NCI-H2107 (cell line): Measurements from ENCODE around the gene MASP1.
A peak's percentile ranks its signal among the peaks of the same experiment; 100 is the strongest.
"Not testable (repeated sequence)": the region's sequence is repeated elsewhere in the genome, so short reads cannot be mapped to it uniquely, and the experiment has no call there.

Experiments used
- DNase-seq: peaks from one replicate; lab custom pipeline; 2025; lab: John Stamatoyannopoulos, UW

The MASP1 gene

DNA sequence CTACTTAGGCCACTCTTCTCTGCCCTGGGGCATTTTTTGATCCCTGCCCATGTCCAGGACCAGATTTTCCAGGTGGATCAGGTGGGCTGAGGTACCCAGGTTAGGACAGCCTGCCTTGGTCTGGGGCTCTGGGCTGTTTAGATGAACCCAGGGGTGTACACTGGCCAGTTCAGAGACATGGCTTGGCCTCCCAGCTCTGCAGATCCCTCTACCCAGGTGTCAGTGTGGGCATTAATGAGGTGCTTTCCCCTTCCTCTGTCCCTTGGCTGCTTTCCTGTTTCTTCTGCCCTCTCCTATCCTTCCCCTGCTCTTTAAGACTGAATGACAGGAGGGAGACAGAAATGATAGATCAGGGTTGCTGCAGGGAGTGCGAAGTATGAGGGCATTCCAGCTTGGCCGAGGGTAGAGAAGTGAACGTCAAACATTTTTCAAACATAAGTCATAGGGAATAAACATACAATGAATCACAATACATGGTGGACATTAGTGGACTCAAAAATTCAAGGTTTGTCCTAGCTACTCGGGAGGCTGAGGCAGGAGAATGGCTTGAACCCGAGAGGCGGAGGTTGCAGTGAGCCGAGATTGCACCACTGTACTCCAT is 63.8 kb downstream of the MASP1 start:
- no peak for DNase-seq

DNA sequence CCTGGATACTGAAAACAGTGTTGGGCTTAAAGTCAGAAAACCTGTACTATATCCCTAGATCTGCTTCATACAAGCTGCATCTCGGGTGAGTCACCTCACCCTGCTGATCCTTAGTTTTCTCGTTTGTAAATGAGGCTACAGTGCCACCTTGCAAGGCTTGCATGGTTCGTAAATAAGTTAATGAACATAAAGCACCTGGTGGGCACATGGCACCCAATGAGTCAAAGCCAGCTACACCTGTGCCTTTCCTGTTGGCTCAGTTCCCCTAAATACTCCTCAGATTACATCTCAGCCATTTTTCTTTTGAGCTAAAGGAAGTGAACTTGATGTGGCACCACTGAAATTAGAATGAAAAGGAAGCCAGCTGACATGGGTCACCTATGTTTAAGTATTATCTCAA is 67.7 kb downstream of the MASP1 start:
- peak; percentile 35 for DNase-seq

DNA sequence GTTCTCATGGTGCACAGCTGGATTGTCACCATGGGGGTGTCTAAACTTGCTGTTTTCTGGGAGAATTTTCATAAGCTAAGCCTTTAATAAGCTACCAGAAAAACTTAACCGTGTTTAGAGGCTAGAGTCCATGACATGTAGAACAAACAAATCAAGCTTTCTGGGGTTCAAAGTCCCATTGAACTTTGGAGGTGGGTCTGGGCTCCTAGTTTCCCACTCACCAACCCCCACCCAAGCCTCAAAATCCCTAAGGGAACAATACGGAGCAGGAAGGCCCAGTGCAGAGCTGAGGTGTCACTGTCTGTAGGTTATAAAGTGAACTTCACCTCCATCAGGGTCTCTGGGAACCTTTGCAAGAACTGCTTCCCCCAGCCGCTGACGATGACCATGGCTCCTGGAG is 68.7 kb downstream of the MASP1 start:
- DNase-seq: no peak

DNA sequence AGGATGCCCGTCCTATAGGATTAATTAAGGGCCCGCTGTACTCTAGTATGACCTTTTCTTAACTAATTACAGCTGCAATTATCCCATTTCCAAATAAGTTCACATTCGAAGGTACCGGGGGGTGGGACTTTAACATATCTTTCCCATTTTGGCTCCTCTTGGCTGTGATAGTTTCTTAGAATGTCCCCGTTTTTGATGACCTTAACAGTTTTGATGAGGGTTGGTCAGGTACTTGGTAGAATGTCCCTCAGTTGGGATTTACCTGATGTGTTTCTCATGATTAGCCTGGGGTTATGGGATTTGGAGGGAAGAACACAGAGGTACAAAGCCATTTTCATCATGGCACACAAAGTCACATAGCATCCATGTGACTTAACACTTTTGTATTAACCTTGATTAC is 76.1 kb downstream of the MASP1 start:
- DNase-seq: no peak

DNA sequence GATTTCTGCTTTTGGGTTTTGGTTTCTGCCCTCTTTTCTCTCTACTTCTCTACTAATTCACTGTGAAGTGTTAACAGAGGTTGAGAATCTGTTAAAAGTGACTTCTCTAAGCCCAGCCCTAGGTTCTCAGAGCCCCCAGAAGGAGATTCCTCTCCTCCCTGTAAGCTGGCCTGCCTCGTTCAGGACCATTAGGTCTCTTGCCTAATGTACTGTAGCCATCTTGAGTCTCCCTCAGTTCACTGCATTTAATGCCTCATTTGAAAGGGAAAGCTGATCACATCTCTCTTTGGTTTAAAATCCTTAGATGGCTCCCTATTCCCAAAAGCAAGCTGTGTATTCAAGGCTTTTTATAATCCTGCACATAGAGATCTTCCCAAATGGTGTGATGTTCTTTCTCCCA is 77.9 kb downstream of the MASP1 start:
- DNase-seq: no peak

DNA sequence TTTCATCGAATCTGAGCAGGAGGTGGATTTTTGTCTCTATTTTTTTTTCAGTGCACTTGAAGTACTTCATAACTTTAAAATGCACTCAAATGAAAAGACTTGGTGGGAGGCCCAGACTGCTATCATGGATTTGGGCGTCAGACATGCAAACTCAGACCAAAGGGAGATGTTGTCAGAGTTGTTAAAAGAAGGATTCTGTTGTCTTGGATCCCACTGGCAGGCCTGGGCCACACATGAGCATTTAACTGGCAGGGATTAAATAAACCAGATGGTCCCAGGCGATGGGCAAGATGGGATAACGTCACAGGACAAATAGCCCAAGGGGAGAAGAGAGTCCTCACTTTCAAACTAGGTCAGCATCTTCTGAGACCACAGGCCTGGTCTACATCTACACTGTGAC is 78.8 kb downstream of the MASP1 start:
- DNase-seq: no peak

DNA sequence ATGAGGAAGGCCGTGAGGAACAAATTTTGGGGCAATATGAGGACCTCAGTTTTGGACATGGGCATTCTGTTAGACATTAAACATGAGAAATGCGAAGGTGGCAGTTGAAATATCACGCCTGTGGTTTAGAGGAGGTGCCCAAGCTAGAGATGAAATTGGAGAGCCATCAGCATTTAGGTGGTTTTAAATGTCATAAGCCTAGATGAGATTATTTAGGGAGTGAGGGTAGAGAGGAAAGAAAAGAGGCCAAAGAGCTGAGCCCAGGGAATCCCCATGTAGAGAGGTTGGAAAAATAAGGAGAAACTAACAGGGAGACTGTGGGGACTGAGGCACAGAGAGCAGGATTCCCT is 79.4 kb downstream of the MASP1 start:
- DNase-seq: no peak

DNA sequence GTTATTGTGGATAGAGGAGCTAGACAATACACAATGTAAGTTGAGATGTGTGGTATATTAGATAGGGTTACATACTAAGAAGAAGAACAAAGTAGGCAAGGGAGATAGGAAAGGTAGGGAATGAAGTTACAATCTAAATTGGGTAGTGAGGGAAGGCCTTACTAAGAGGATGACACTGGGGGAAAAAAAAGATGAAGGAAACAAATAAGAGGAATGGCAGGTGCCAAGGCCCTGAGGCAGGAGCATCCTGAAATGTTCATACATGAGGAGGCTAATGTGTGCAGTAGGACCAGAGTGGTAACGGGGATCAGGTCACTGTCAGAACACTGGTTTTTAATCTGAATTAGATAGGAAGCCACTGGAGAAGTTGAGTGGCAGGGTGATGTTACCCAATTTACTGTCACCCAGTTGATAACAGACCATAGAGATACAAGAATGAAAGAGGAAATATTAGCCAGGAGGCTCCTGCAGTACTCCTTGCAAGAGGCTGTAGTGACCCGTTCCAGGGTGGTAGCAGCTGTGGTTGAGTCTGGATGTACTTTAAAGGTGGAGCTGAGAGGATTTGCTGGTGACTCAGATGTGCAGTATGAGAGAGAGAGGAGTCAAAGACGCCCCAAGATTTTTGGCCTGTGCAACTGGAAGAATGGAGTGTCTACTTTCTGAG is 79.9 kb downstream of the MASP1 start:
- no peak for DNase-seq

DNA sequence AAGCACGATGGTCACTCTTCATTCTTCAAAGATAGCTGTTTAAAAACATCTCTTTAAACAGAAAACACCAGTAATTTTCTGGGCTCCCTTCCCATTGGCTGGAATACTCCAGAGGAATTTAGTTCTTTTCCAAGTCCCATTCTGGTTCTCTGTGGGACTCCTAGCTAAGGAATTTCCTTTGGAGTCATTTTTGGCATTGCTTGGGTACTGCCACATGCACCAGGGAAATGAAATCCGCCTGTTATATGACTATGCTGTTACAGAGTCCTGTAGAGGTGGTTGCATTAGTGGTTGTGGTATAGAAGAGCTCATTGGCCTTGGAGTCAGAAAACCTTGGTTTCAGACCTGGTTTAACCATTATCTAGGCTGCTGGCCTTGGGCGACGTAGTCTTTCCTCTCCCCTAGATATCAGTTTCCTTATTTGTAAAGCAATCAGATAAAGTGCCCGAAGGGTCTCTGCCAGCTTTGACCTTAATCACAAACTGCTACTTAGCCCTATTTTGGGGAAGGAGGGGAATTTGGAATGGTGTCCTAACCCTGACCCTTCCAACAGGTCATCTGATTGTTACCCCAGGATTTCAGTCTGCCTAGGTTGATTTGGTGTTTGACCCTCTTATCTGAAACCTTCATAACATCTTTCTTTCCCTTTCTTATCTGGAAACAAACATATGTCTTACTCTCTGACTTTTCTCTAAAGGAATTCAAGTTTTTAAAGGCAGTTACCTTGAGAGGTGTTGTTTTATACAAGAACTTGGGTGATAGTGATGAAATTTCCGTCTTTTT is 80.8 kb downstream of the MASP1 start:
- DNase-seq: no peak

DNA sequence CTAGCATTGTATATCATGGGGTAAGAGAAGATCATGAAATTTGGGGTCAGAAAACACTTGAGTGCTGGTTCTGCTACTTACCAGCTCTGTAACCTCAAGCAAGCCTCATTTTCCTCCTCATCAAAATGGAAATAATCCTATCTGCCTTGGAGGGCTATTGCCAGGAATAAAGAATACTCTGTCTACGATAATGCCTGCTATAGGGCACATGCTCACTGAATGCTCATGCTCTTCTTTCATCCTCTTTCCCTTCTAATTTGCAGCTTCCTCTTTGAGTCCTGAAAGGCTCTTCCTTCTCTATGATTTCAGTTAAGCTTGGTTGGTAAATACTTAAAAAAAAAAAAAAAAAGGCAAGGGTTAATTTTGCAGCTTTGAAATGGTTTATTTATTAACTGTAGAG is 81.4 kb downstream of the MASP1 start:
- no peak for DNase-seq

DNA sequence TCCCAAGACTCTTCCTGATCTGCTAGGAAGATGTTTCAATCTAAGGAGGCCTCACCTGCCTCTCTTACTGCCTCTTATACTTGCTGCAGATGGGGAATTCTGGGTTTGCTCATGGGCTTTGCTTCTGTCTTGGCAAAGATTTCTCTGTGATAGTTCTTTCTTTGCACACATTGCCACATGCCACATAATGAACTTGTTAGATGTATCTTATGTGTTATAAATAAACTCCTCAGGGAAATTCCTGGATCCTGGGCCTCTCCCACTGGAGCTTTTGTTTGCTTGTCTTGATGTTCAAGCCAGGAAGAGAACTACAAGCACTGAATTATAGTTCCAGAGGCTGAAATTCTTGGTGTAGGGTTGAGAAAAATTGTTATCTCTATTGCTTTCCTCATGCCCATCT is 82.0 kb downstream of the MASP1 start:
- no peak for DNase-seq

DNA sequence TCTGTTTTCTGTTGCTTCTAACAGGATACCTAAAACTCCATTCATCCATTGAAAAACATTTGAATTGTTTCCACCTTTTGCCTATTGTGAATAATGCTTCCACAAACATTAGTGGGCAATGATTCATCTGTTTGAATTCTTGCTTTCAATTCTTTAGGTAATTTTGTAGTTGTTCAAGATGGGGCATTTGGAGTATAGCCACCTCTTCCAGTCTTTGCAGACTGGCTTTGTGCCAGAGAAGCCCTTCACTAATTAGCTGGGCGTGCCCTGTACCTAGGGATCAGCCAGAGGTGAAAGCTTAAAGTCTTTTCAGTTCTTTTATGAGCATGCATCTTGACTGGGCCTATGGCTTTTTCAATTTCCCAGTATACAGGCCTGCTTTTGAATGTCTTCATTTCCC is 83.4 kb downstream of the MASP1 start:
- no peak for DNase-seq

DNA sequence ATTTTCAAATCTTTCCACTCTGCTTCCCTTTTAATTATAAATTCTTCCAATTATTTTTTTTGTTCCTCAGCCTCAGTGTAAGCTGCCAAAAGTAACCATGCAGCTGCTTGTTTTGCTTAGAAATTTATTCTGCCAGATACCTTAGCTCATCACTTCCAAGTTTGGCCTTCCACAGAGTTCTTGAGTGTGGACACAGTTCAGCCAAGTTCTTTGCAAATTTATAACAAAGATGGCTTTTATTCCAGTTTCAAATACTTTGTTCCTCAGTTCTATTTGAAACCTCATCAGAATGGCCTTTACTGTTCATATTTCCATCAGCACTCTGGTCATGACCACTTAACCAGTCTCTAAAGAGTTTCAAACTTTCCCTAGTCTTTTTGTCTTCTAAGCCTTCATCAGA is 83.9 kb downstream of the MASP1 start:
- DNase-seq: no peak

DNA sequence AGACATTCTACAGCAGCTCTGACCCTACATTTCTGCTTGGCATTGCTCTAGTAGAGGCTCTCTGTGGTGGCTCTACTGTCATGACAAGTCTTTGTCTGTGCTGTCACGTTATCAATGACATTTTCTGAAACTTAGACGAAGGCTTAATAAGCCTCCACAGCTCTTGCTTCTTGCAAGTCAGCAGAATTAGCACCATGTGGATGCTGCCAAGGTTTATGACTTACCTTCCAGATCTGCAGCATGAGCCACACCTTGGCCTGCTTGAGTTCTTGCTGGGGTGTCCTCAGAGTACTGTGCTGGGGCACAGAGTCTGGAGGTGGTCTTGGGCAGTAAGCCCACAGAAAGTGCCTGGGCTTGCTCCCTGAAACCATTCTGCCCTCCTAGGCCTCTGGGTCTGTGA is 84.5 kb downstream of the MASP1 start:
- no peak for DNase-seq

DNA sequence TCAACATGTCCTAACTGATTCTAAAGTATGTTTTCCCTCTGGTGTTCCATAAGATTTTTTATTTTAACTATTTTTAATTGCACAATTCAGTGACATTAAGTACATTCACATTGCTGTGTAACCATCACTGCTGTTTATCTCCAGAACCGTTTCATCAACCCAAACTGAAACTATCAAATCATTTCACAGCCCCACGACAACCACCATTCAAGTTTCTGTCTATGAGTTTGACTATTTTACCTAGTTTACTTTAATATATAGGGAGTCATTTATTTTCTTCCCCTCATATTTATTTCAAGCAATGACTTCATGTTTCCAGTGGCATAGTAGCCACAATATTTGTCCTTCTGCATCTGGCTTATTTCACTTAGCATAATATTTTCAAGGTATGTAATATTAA is 85.9 kb downstream of the MASP1 start:
- DNase-seq: no peak

DNA sequence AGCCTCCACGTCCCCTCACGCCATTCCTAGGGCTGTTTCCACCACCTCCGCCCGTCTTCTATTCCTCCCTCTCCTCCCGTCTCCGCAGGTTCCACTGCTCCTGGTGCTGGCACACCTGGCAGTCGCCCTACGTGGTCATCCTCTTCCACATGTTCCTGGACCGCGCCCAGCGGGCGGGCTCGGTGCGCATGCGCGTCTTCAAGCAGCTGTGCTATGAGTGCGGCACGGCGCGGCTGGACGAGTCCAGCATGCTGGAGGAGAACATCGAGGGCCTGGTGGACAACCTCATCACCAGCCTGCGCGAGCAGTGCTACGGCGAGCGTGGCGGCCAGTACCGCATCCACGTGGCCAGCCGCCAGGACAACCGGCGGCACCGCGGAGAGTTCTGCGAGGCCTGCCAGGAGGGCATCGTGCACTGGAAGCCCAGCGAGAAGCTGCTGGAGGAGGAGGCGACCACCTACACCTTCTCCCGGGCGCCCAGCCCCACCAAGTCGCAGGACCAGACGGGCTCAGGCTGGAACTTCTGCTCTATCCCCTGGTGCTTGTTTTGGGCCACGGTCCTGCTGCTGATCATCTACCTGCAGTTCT is 92.0 kb downstream of the MASP1 start:
- not testable (repeated sequence) for DNase-seq

DNA sequence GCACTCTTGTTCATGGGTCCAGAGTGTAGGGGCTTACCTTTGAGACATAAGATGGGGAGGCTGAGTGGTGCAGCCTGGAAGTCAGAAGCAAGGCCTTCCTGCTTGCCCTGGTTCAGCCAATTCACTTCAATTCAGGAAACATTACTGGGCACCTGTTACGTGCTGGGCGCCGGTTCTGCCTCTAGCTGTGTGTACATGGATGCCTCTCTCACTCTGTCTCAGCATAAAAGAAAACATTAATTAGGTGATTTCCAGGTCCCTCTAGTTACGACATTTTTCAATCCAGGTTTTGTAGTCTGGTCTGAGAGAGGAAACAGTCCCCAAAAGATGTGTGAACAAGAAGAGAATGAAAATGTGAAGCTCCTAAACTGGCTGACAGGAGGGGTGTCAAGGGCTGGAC is 93.0 kb downstream of the MASP1 start:
- no peak for DNase-seq

DNA sequence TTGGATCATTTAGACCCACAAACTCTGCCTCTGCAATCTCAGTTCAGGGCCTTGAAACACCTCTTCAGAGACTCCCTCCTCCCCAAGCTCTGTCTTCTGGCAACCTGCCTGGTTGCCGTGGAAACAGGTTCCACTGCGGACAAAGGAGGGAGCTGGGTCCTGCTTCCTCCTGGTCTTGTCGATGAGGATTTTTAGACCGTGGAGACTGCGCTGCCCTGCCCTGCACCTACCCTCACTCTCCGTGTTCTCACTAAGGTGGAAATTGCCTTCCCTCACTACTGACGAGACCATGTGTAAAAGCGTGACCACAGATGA is 94.2 kb downstream of the MASP1 start, which contains the start of gene RTP1:
Gene RTP1 (plus strand): TSS at position 152 of the 315 bp plus-strand sequence. CDS start 30 bp downstream, at position 182.
- DNase-seq: no peak

DNA sequence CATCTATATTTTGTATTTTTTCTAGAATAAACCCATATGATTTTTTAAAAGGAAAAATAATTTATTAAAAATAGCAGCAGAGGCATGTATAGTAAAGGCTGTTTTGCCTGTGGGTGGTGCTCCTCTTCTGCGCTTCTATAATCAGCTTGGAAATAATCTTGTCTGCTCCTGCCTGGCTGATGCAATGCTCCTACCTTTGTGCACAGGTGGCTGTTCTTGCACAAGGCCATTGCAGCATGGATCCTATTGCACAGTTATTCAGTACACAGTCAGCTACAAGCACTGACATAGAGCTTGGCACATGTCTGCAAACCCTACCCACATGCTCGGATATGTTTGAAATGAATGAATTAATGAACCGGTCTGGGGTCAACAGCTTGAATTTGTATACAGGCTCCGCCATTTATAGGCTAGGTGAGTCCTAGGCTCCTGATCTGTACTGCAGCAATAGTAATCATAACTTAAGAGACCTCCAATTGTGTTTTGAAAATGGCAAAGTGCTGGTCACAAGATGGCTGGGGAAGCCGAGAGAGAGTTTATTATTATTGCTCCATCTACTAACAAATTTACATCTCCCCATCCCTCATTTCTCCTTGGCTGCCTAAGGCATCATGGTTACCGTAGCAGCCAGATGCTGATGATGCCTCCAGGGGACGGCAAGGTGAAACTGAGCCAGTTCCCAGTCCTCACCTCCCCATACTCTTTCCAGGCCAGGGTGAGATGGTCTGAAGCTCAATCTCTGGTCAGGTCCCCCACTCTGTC is 94.8 kb downstream of the MASP1 start:
- DNase-seq: peak; percentile 12

DNA sequence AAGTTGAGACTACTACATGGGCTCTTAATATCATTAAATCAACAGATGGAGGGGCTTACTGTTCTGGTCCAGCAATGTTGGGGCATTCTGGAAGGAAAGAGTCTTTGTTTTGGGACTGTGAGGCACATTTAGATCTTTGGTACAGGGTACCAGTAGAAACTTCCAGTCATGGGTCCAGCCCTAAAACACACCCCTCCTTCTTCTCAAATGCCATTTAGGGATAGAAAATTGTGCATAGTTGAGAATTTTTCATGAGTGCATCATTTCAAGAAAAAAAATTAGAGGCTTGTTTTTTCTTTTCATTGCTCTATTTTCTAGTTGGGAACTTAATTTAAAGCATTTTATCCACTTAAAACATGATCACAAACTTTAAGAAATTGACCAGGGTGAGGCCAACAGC is 98.4 kb downstream of the MASP1 start:
- DNase-seq: no peak

DNA sequence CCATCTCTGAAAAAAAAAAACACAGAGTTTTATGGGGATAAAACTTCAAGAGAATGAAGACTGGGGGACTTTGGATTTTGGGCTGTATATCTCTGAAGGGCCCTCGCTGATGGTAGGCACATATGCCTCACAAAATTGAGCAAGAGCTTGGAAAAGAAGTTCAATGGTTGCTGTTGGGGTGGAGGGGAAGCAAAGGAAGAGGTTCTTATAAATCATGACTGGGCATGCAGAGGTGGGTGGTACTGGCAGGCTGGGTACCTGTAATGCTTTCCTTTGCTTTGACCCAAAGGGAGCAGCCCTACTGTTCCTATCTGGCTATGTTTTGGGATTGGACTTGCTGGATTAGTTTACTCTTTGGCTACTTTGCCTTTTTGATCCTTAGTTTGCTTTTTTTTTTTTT is 100.3 kb downstream of the MASP1 start:
- DNase-seq: no peak

DNA sequence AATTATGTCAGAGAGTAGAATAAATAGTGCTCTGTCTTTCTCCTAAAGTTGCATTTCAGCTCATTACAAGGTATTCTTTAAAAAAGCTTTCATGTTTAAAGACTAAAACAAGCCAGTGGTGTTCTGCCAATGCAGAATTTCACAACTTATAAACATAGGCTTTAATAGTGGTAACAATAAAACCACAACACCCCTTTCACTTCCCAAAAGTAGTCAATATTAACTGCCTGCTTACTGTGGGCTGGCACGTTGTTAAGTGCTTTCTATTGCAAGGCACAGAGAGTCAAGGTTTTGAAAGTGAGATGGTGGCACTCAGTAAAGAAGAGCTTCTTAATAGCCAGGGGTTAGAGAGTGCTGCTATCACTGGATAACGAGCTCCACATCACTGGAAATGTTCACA is 102.6 kb downstream of the MASP1 start:
- no peak for DNase-seq
